Measurements from ENCODE around the gene RNF225. TPM values are rescaled to one million over a fixed set of nuclear protein-coding genes. Genes with fewer than 3 reads are reported as not detected.
"Not testable (repeated sequence)": the region's sequence is repeated elsewhere in the genome, so short reads cannot be mapped to it uniquely, and the experiment has no call there.

Gene RNF225
- polyA plus RNA-seq, 1 donor, result not detected

- no peak for DNase-seq
Measured at GRCh38 chr19:58400316-58400915, 5.0 kb downstream of the RNF225 start.

GRCh38 chr19:58400916-58401839 lies 5.7 kb downstream of the RNF225 start:
- Histone ChIP-seq H3K36me3 (ENCODE audit: control insufficient read depth, insufficient read depth, low read length) (no peaks in the 10 kb centered on the region), H3K27ac (ENCODE audit: low read length) (peak overlapping the region; percentile 86), H3K4me1 (ENCODE audit: control insufficient read depth, insufficient read depth, low read length) (peaks cover 16% of the 10 kb centered on the region), H3K9me3 (ENCODE audit: control insufficient read depth, low read depth, low read length) (no peaks in the 10 kb centered on the region), H3K4me3 (ENCODE audit: low read length) (peak overlapping the region; percentile 83), H3K27me3 (ENCODE audit: control insufficient read depth, insufficient read depth, low read length) (peaks cover 18% of the 10 kb centered on the region)
- peak; percentile 100 for DNase-seq
- no CpG with 5 or more reads among the region's 80 CpGs for WGBS (ENCODE audit: insufficient coverage, low lambda C conversion rate)

More at GRCh38 chr19:58400316-58400915, 5.0 kb downstream of the RNF225 start:
- peaks cover 25% of the 10 kb centered on the region for H3K27me3 ChIP-seq (ENCODE audit: control insufficient read depth, insufficient read depth, low read length)
- H3K9me3 ChIP-seq (ENCODE audit: control insufficient read depth, low read depth, low read length), result peaks cover 3% of the 10 kb centered on the region
- H3K36me3 ChIP-seq (ENCODE audit: control insufficient read depth, insufficient read depth, low read length), result no peaks in the 10 kb centered on the region
- peaks cover 19% of the 10 kb centered on the region for H3K4me1 ChIP-seq (ENCODE audit: control insufficient read depth, insufficient read depth, low read length)
- no CpG with 5 or more reads among the region's 18 CpGs for WGBS (ENCODE audit: insufficient coverage, low lambda C conversion rate)
- H3K4me3 ChIP-seq (ENCODE audit: low read length), result peak overlapping the region; percentile 45
- no peak overlapping the region for H3K27ac ChIP-seq (ENCODE audit: low read length)

GRCh38 chr19:58401840-58402421 lies 6.5 kb downstream of the RNF225 start:
- DNase-seq, result peak in 1 of 2 donors; percentile 34
- Histone ChIP-seq H3K4me3 (ENCODE audit: low read length) (peak overlapping the region; percentile 83), H3K4me1 (ENCODE audit: control insufficient read depth, insufficient read depth, low read length) (peaks cover 16% of the 10 kb centered on the region), H3K9me3 (ENCODE audit: control insufficient read depth, low read depth, low read length) (no peaks in the 10 kb centered on the region), H3K27ac (ENCODE audit: low read length) (peak overlapping the region; percentile 86), H3K27me3 (ENCODE audit: control insufficient read depth, insufficient read depth, low read length) (peaks cover 15% of the 10 kb centered on the region), H3K36me3 (ENCODE audit: control insufficient read depth, insufficient read depth, low read length) (no peaks in the 10 kb centered on the region)
- no CpG with 5 or more reads among the region's 23 CpGs for WGBS (ENCODE audit: insufficient coverage, low lambda C conversion rate)

- peak overlapping the region; percentile 17 for H3K27ac ChIP-seq (ENCODE audit: low read length)
Measured at GRCh38 chr19:58403920-58404478, 8.5 kb downstream of the RNF225 start.

GRCh38 chr19:58406818-58407657 lies 11.6 kb downstream of the RNF225 start:
- Histone ChIP-seq H3K4me3 (ENCODE audit: low read length) (peak overlapping the region; percentile 98), H3K36me3 (ENCODE audit: control insufficient read depth, insufficient read depth, low read length) (no peaks in the 10 kb centered on the region), H3K27ac (ENCODE audit: low read length) (no peak overlapping the region), H3K4me1 (ENCODE audit: control insufficient read depth, insufficient read depth, low read length) (peaks cover 6% of the 10 kb centered on the region), H3K9me3 (ENCODE audit: control insufficient read depth, low read depth, low read length) (peaks cover 4% of the 10 kb centered on the region), H3K27me3 (ENCODE audit: control insufficient read depth, insufficient read depth, low read length) (no peaks in the 10 kb centered on the region)
- WGBS (ENCODE audit: insufficient coverage, low lambda C conversion rate), result no CpG with 5 or more reads among the region's 10 CpGs
- peak in 1 of 2 donors; percentile 26 for DNase-seq

More at GRCh38 chr19:58403920-58404478, 8.5 kb downstream of the RNF225 start:
- H3K9me3 ChIP-seq (ENCODE audit: control insufficient read depth, low read depth, low read length); H3K4me3 ChIP-seq (ENCODE audit: low read length); H3K36me3 ChIP-seq (ENCODE audit: control insufficient read depth, insufficient read depth, low read length); H3K27me3 ChIP-seq (ENCODE audit: control insufficient read depth, insufficient read depth, low read length): not testable (repeated sequence)
- peaks cover 16% of the 10 kb centered on the region for H3K4me1 ChIP-seq (ENCODE audit: control insufficient read depth, insufficient read depth, low read length)
- peak; percentile 69 to 87 for DNase-seq
- WGBS (ENCODE audit: insufficient coverage, low lambda C conversion rate), result 40% methylated on average over 1 of the region's 5 CpGs

GRCh38 chr19:58407658-58408151 lies 12.2 kb downstream of the RNF225 start:
- Histone ChIP-seq H3K27ac (ENCODE audit: low read length) (peak overlapping the region; percentile 86), H3K27me3 (ENCODE audit: control insufficient read depth, insufficient read depth, low read length) (no peaks in the 10 kb centered on the region), H3K4me3 (ENCODE audit: low read length) (peak overlapping the region; percentile 98), H3K9me3 (ENCODE audit: control insufficient read depth, low read depth, low read length) (peaks cover 4% of the 10 kb centered on the region), H3K36me3 (ENCODE audit: control insufficient read depth, insufficient read depth, low read length) (no peaks in the 10 kb centered on the region), H3K4me1 (ENCODE audit: control insufficient read depth, insufficient read depth, low read length) (peaks cover 4% of the 10 kb centered on the region)
- peak in 1 of 2 donors; percentile 57 for DNase-seq
- WGBS (ENCODE audit: insufficient coverage, low lambda C conversion rate), result no CpG with 5 or more reads among the region's 22 CpGs

- peak within 1 kb of the TSS; percentile 86 for H3K27ac ChIP-seq (ENCODE audit: low read length)
- H3K4me1 ChIP-seq (ENCODE audit: control insufficient read depth, insufficient read depth, low read length), result peaks cover 4% of the 10 kb centered on the region
- H3K27me3 ChIP-seq (ENCODE audit: control insufficient read depth, insufficient read depth, low read length), result no peaks in the 10 kb centered on the region
- peak within 1 kb of the TSS; percentile 98 for H3K4me3 ChIP-seq (ENCODE audit: low read length)
- no CpG with 5 or more reads among the region's 100 CpGs for WGBS (ENCODE audit: insufficient coverage, low lambda C conversion rate)
- peak; percentile 95 to 97 for DNase-seq
- H3K9me3 ChIP-seq (ENCODE audit: control insufficient read depth, low read depth, low read length), result peaks cover 4% of the 10 kb centered on the region
- H3K36me3 ChIP-seq (ENCODE audit: control insufficient read depth, insufficient read depth, low read length), result no peaks in the 10 kb centered on the region
Measured at GRCh38 chr19:58408152-58409009, 12.9 kb downstream of the RNF225 start, which contains the start of gene ZNF584. TSS of gene ZNF584 (plus strand) at chr19:58408649. CDS start at chr19:58409148, 499 bp downstream.

- Histone ChIP-seq H3K36me3 (ENCODE audit: control insufficient read depth, insufficient read depth, low read length) (no peaks in the 10 kb centered on the region), H3K27ac (ENCODE audit: low read length) (peak overlapping the region; percentile 86), H3K4me3 (ENCODE audit: low read length) (peak overlapping the region; percentile 98), H3K4me1 (ENCODE audit: control insufficient read depth, insufficient read depth, low read length) (no peaks in the 10 kb centered on the region), H3K9me3 (ENCODE audit: control insufficient read depth, low read depth, low read length) (peaks cover 4% of the 10 kb centered on the region), H3K27me3 (ENCODE audit: control insufficient read depth, insufficient read depth, low read length) (no peaks in the 10 kb centered on the region)
- no CpG with 5 or more reads among the region's 34 CpGs for WGBS (ENCODE audit: insufficient coverage, low lambda C conversion rate)
- no peak for DNase-seq
Measured at GRCh38 chr19:58409010-58409790, 13.7 kb downstream of the RNF225 start.

Data from large intestine (tissue), 3 donors.